Activated naive CD4-positive, alpha-beta T cell treated with anti-CD3 and anti-CD28 coated beads, Interleukin-2, amount 50 U/mL, for 24 hours (primary cell): ENCODE measurements around the gene ADAMTS16.

Experiments used
- H3K27ac Mint-ChIP-seq: one replicate; pipeline ENCODE4 v1.8.0; 2021; ENCODE audit warnings: mild to moderate bottlenecking, mixed read lengths
- H3K27me3 Mint-ChIP-seq: one replicate; pipeline ENCODE4 v1.8.0; 2021; ENCODE audit warnings: mixed read lengths
- H3K36me3 Mint-ChIP-seq: one replicate; pipeline ENCODE4 v1.8.0; 2021; ENCODE audit warnings: mixed read lengths
- H3K4me1 Mint-ChIP-seq: one replicate; pipeline ENCODE4 v1.8.0; 2021; ENCODE audit warnings: mixed read lengths
- H3K4me3 Mint-ChIP-seq: one replicate; pipeline ENCODE4 v1.8.0; 2021; ENCODE audit warnings: mild to moderate bottlenecking, mixed read lengths
- H3K9me3 Mint-ChIP-seq: one replicate; pipeline ENCODE4 v1.8.0; 2021; ENCODE audit warnings: mixed read lengths

ADAMTS16 gene

GRCh38 chr5:5297432-5298067 is 157.4 kb downstream of the ADAMTS16 start:
- no peaks in the 10 kb centered on the region for H3K4me1 Mint-ChIP-seq
- peaks cover 7% of the 10 kb centered on the region for H3K9me3 Mint-ChIP-seq
- no peak overlapping the region for H3K27ac Mint-ChIP-seq
- peaks cover 5% of the 10 kb centered on the region for H3K36me3 Mint-ChIP-seq
- no peak overlapping the region for H3K4me3 Mint-ChIP-seq
- H3K27me3 Mint-ChIP-seq = peaks cover 2% of the 10 kb centered on the region

GRCh38 chr5:5298068-5298633 is 158.0 kb downstream of the ADAMTS16 start:
- no peak overlapping the region for H3K4me3 Mint-ChIP-seq
- no peak overlapping the region for H3K27ac Mint-ChIP-seq
- peaks cover 5% of the 10 kb centered on the region for H3K36me3 Mint-ChIP-seq
- no peaks in the 10 kb centered on the region for H3K27me3 Mint-ChIP-seq
- peaks cover 7% of the 10 kb centered on the region for H3K9me3 Mint-ChIP-seq
- H3K4me1 Mint-ChIP-seq = no peaks in the 10 kb centered on the region

- Mint-ChIP-seq H3K9me3 (peaks cover 7% of the 10 kb centered on the region), H3K4me1 (no peaks in the 10 kb centered on the region), H3K4me3 (no peak overlapping the region), H3K27ac (no peak overlapping the region), H3K27me3 (no peaks in the 10 kb centered on the region), H3K36me3 (peaks cover 5% of the 10 kb centered on the region)
Observed at GRCh38 chr5:5298841-5299541, 158.9 kb downstream of the ADAMTS16 start.

- Mint-ChIP-seq H3K9me3 (peaks cover 7% of the 10 kb centered on the region), H3K27me3 (no peaks in the 10 kb centered on the region), H3K27ac (no peak overlapping the region), H3K36me3 (peaks cover 5% of the 10 kb centered on the region), H3K4me1 (no peaks in the 10 kb centered on the region), H3K4me3 (no peak overlapping the region)
Observed at GRCh38 chr5:5301176-5301575, 161.0 kb downstream of the ADAMTS16 start.

GRCh38 chr5:5302201-5302600 is 162.1 kb downstream of the ADAMTS16 start:
- peaks cover 5% of the 10 kb centered on the region for H3K36me3 Mint-ChIP-seq
- H3K27me3 Mint-ChIP-seq = no peaks in the 10 kb centered on the region
- no peak overlapping the region for H3K27ac Mint-ChIP-seq
- peaks cover 7% of the 10 kb centered on the region for H3K9me3 Mint-ChIP-seq
- no peaks in the 10 kb centered on the region for H3K4me1 Mint-ChIP-seq
- H3K4me3 Mint-ChIP-seq = no peak overlapping the region

- Mint-ChIP-seq H3K4me1 (no peaks in the 10 kb centered on the region), H3K9me3 (peaks cover 7% of the 10 kb centered on the region), H3K27me3 (no peaks in the 10 kb centered on the region), H3K36me3 (peaks cover 5% of the 10 kb centered on the region), H3K27ac (no peak overlapping the region), H3K4me3 (no peak overlapping the region)
Observed at GRCh38 chr5:5303242-5303641, 163.1 kb downstream of the ADAMTS16 start.

- H3K4me1 Mint-ChIP-seq = no peaks in the 10 kb centered on the region
Observed at GRCh38 chr5:5304361-5305020, 164.4 kb downstream of the ADAMTS16 start.

GRCh38 chr5:5306696-5307095 is 166.6 kb downstream of the ADAMTS16 start:
- Mint-ChIP-seq H3K36me3 (no peaks in the 10 kb centered on the region), H3K27me3 (no peaks in the 10 kb centered on the region), H3K27ac (no peak overlapping the region), H3K4me1 (no peaks in the 10 kb centered on the region), H3K9me3 (peaks cover 4% of the 10 kb centered on the region), H3K4me3 (no peak overlapping the region)

More at GRCh38 chr5:5304361-5305020, 164.4 kb downstream of the ADAMTS16 start:
- Mint-ChIP-seq H3K4me3 (no peak overlapping the region), H3K27me3 (no peaks in the 10 kb centered on the region), H3K36me3 (peaks cover 5% of the 10 kb centered on the region), H3K27ac (no peak overlapping the region), H3K9me3 (peaks cover 7% of the 10 kb centered on the region)

GRCh38 chr5:5308319-5308718 is 168.2 kb downstream of the ADAMTS16 start:
- no peaks in the 10 kb centered on the region for H3K36me3 Mint-ChIP-seq
- no peaks in the 10 kb centered on the region for H3K27me3 Mint-ChIP-seq
- no peaks in the 10 kb centered on the region for H3K4me1 Mint-ChIP-seq
- no peak overlapping the region for H3K4me3 Mint-ChIP-seq
- no peaks in the 10 kb centered on the region for H3K9me3 Mint-ChIP-seq
- no peak overlapping the region for H3K27ac Mint-ChIP-seq

- H3K27ac Mint-ChIP-seq = no peak overlapping the region
Observed at GRCh38 chr5:5309645-5310044, 169.5 kb downstream of the ADAMTS16 start.

GRCh38 chr5:5313101-5313635 is 173.0 kb downstream of the ADAMTS16 start:
- Mint-ChIP-seq H3K27ac (no peak overlapping the region), H3K4me3 (no peak overlapping the region), H3K36me3 (no peaks in the 10 kb centered on the region), H3K9me3 (no peaks in the 10 kb centered on the region), H3K27me3 (no peaks in the 10 kb centered on the region), H3K4me1 (no peaks in the 10 kb centered on the region)

More at GRCh38 chr5:5309645-5310044, 169.5 kb downstream of the ADAMTS16 start:
- Mint-ChIP-seq H3K4me3 (no peak overlapping the region), H3K9me3 (no peaks in the 10 kb centered on the region), H3K4me1 (no peaks in the 10 kb centered on the region), H3K36me3 (no peaks in the 10 kb centered on the region), H3K27me3 (no peaks in the 10 kb centered on the region)

GRCh38 chr5:5314166-5314565 is 174.0 kb downstream of the ADAMTS16 start:
- H3K27ac Mint-ChIP-seq = no peak overlapping the region
- no peaks in the 10 kb centered on the region for H3K27me3 Mint-ChIP-seq

GRCh38 chr5:5314626-5315025 is 174.5 kb downstream of the ADAMTS16 start:
- peaks cover 1% of the 10 kb centered on the region for H3K36me3 Mint-ChIP-seq
- no peaks in the 10 kb centered on the region for H3K9me3 Mint-ChIP-seq
- no peak overlapping the region for H3K4me3 Mint-ChIP-seq
- H3K27me3 Mint-ChIP-seq = no peaks in the 10 kb centered on the region
- H3K27ac Mint-ChIP-seq = no peak overlapping the region
- no peaks in the 10 kb centered on the region for H3K4me1 Mint-ChIP-seq

More at GRCh38 chr5:5314166-5314565, 174.0 kb downstream of the ADAMTS16 start:
- H3K4me1 Mint-ChIP-seq = no peaks in the 10 kb centered on the region
- H3K4me3 Mint-ChIP-seq = no peak overlapping the region
- no peaks in the 10 kb centered on the region for H3K9me3 Mint-ChIP-seq
- H3K36me3 Mint-ChIP-seq = peaks cover 1% of the 10 kb centered on the region

- Mint-ChIP-seq H3K9me3 (no peaks in the 10 kb centered on the region), H3K27me3 (no peaks in the 10 kb centered on the region), H3K4me3 (no peak overlapping the region), H3K27ac (no peak overlapping the region), H3K36me3 (peaks cover 1% of the 10 kb centered on the region), H3K4me1 (no peaks in the 10 kb centered on the region)
Observed at GRCh38 chr5:5315068-5315980, 175.2 kb downstream of the ADAMTS16 start.

- Mint-ChIP-seq H3K9me3 (no peaks in the 10 kb centered on the region), H3K27me3 (no peaks in the 10 kb centered on the region), H3K36me3 (peaks cover 1% of the 10 kb centered on the region), H3K4me3 (no peak overlapping the region), H3K27ac (no peak overlapping the region), H3K4me1 (no peaks in the 10 kb centered on the region)
Observed at GRCh38 chr5:5316334-5316733, 176.2 kb downstream of the ADAMTS16 start.
